ENCODE data around the gene HPSE2. TPM values are rescaled to one million over a fixed set of nuclear protein-coding genes. Genes with fewer than 3 reads are reported as not detected.

The HPSE2 gene
- total RNA-seq, 1 donor from 2014 or later = under 0.01 TPM

GRCh38 chr10:98433371-98433770 is 802.3 kb downstream of the HPSE2 start:
- H3K4me3 ChIP-seq (ENCODE audit: low read length in 3 of 3) = no peak overlapping the region

GRCh38 chr10:98432330-98432729 is 803.3 kb downstream of the HPSE2 start:
- Histone ChIP-seq H3K4me1 (ENCODE audit: control insufficient read depth in 3 of 3, insufficient read depth in 3 of 3, low read length in 3 of 3) (no peaks in the 10 kb centered on the region), H3K27me3 (ENCODE audit: control insufficient read depth in 3 of 3, insufficient read depth in 3 of 3, low read length in 3 of 3) (no peaks in the 10 kb centered on the region), H3K9ac (ENCODE audit: low read depth in 1 of 3, low read length in 3 of 3) (no peak overlapping the region), H3K4me3 (ENCODE audit: low read length in 3 of 3) (no peak overlapping the region), H3K27ac (ENCODE audit: low read depth, low read length) (no peak overlapping the region), H3K9me3 (ENCODE audit: control insufficient read depth in 3 of 3, low read length in 3 of 3) (no peaks in the 10 kb centered on the region), H3K36me3 (ENCODE audit: control insufficient read depth in 3 of 3, insufficient read depth in 3 of 3, low read length in 3 of 3) (peaks cover 39 to 54% (median 51%) of the 10 kb centered on the region in 3 donors)

More at GRCh38 chr10:98433371-98433770, 802.3 kb downstream of the HPSE2 start:
- Histone ChIP-seq H3K27me3 (ENCODE audit: control insufficient read depth in 3 of 3, insufficient read depth in 3 of 3, low read length in 3 of 3) (no peaks in the 10 kb centered on the region), H3K36me3 (ENCODE audit: control insufficient read depth in 3 of 3, insufficient read depth in 3 of 3, low read length in 3 of 3) (peaks cover 43 to 58% (median 46%) of the 10 kb centered on the region in 3 donors), H3K9me3 (ENCODE audit: control insufficient read depth in 3 of 3, low read length in 3 of 3) (no peaks in the 10 kb centered on the region), H3K4me1 (ENCODE audit: control insufficient read depth in 3 of 3, insufficient read depth in 3 of 3, low read length in 3 of 3) (no peaks in the 10 kb centered on the region), H3K9ac (ENCODE audit: low read depth in 1 of 3, low read length in 3 of 3) (no peak overlapping the region), H3K27ac (ENCODE audit: low read depth, low read length) (no peak overlapping the region)

GRCh38 chr10:98431016-98431415 is 804.6 kb downstream of the HPSE2 start:
- H3K4me3 ChIP-seq (ENCODE audit: low read length in 3 of 3) = no peak overlapping the region
- H3K4me1 ChIP-seq (ENCODE audit: control insufficient read depth in 3 of 3, insufficient read depth in 3 of 3, low read length in 3 of 3) = no peaks in the 10 kb centered on the region
- H3K27me3 ChIP-seq (ENCODE audit: control insufficient read depth in 3 of 3, insufficient read depth in 3 of 3, low read length in 3 of 3) = no peaks in the 10 kb centered on the region
- no peak overlapping the region for H3K27ac ChIP-seq (ENCODE audit: low read depth, low read length)
- H3K36me3 ChIP-seq (ENCODE audit: control insufficient read depth in 3 of 3, insufficient read depth in 3 of 3, low read length in 3 of 3) = peaks cover 39 to 58% (median 53%) of the 10 kb centered on the region in 3 donors
- H3K9me3 ChIP-seq (ENCODE audit: control insufficient read depth in 3 of 3, low read length in 3 of 3) = no peaks in the 10 kb centered on the region
- H3K9ac ChIP-seq (ENCODE audit: low read depth in 1 of 3, low read length in 3 of 3) = no peak overlapping the region

- Histone ChIP-seq H3K36me3 (ENCODE audit: control insufficient read depth in 3 of 3, insufficient read depth in 3 of 3, low read length in 3 of 3) (peaks cover 34 to 58% (median 49%) of the 10 kb centered on the region in 3 donors), H3K9ac (ENCODE audit: low read depth in 1 of 3, low read length in 3 of 3) (no peak overlapping the region), H3K27me3 (ENCODE audit: control insufficient read depth in 3 of 3, insufficient read depth in 3 of 3, low read length in 3 of 3) (no peaks in the 10 kb centered on the region), H3K4me1 (ENCODE audit: control insufficient read depth in 3 of 3, insufficient read depth in 3 of 3, low read length in 3 of 3) (no peaks in the 10 kb centered on the region), H3K27ac (ENCODE audit: low read depth, low read length) (no peak overlapping the region), H3K9me3 (ENCODE audit: control insufficient read depth in 3 of 3, low read length in 3 of 3) (no peaks in the 10 kb centered on the region), H3K4me3 (ENCODE audit: low read length in 3 of 3) (no peak overlapping the region)
Observed at GRCh38 chr10:98430427-98430826, 805.2 kb downstream of the HPSE2 start.

- H3K4me1 ChIP-seq (ENCODE audit: control insufficient read depth in 3 of 3, insufficient read depth in 3 of 3, low read length in 3 of 3) = no peaks in the 10 kb centered on the region
- no peak overlapping the region for H3K27ac ChIP-seq (ENCODE audit: low read depth, low read length)
- no peaks in the 10 kb centered on the region for H3K27me3 ChIP-seq (ENCODE audit: control insufficient read depth in 3 of 3, insufficient read depth in 3 of 3, low read length in 3 of 3)
- H3K9me3 ChIP-seq (ENCODE audit: control insufficient read depth in 3 of 3, low read length in 3 of 3) = no peaks in the 10 kb centered on the region
- no peak overlapping the region for H3K4me3 ChIP-seq (ENCODE audit: low read length in 3 of 3)
- no peak overlapping the region for H3K9ac ChIP-seq (ENCODE audit: low read depth in 1 of 3, low read length in 3 of 3)
- H3K36me3 ChIP-seq (ENCODE audit: control insufficient read depth in 3 of 3, insufficient read depth in 3 of 3, low read length in 3 of 3) = peaks cover 25 to 52% (median 42%) of the 10 kb centered on the region in 3 donors
Observed at GRCh38 chr10:98429320-98430072, 806.2 kb downstream of the HPSE2 start.

- Histone ChIP-seq H3K36me3 (ENCODE audit: control insufficient read depth in 3 of 3, insufficient read depth in 3 of 3, low read length in 3 of 3) (peaks cover 21 to 42% (median 34%) of the 10 kb centered on the region in 3 donors), H3K4me3 (ENCODE audit: low read length in 3 of 3) (no peak overlapping the region), H3K4me1 (ENCODE audit: control insufficient read depth in 3 of 3, insufficient read depth in 3 of 3, low read length in 3 of 3) (no peaks in the 10 kb centered on the region), H3K27me3 (ENCODE audit: control insufficient read depth in 3 of 3, insufficient read depth in 3 of 3, low read length in 3 of 3) (no peaks in the 10 kb centered on the region), H3K27ac (ENCODE audit: low read depth, low read length) (no peak overlapping the region), H3K9me3 (ENCODE audit: control insufficient read depth in 3 of 3, low read length in 3 of 3) (no peaks in the 10 kb centered on the region), H3K9ac (ENCODE audit: low read depth in 1 of 3, low read length in 3 of 3) (no peak overlapping the region)
Observed at GRCh38 chr10:98427011-98427515, 808.6 kb downstream of the HPSE2 start.

GRCh38 chr10:98425511-98426352 is 809.9 kb downstream of the HPSE2 start:
- no peak overlapping the region for H3K4me3 ChIP-seq (ENCODE audit: low read length in 3 of 3)
- no peak overlapping the region for H3K9ac ChIP-seq (ENCODE audit: low read depth in 1 of 3, low read length in 3 of 3)
- peaks cover 20 to 37% (median 30%) of the 10 kb centered on the region in 3 donors for H3K36me3 ChIP-seq (ENCODE audit: control insufficient read depth in 3 of 3, insufficient read depth in 3 of 3, low read length in 3 of 3)
- H3K27ac ChIP-seq (ENCODE audit: low read depth, low read length) = no peak overlapping the region
- no peaks in the 10 kb centered on the region for H3K27me3 ChIP-seq (ENCODE audit: control insufficient read depth in 3 of 3, insufficient read depth in 3 of 3, low read length in 3 of 3)
- H3K4me1 ChIP-seq (ENCODE audit: control insufficient read depth in 3 of 3, insufficient read depth in 3 of 3, low read length in 3 of 3) = no peaks in the 10 kb centered on the region
- H3K9me3 ChIP-seq (ENCODE audit: control insufficient read depth in 3 of 3, low read length in 3 of 3) = no peaks in the 10 kb centered on the region

- no peak overlapping the region for H3K9ac ChIP-seq (ENCODE audit: low read depth in 1 of 3, low read length in 3 of 3)
- peaks cover 24 to 32% (median 25%) of the 10 kb centered on the region in 3 donors for H3K36me3 ChIP-seq (ENCODE audit: control insufficient read depth in 3 of 3, insufficient read depth in 3 of 3, low read length in 3 of 3)
- H3K9me3 ChIP-seq (ENCODE audit: control insufficient read depth in 3 of 3, low read length in 3 of 3) = no peaks in the 10 kb centered on the region
- no peaks in the 10 kb centered on the region for H3K27me3 ChIP-seq (ENCODE audit: control insufficient read depth in 3 of 3, insufficient read depth in 3 of 3, low read length in 3 of 3)
- H3K4me1 ChIP-seq (ENCODE audit: control insufficient read depth in 3 of 3, insufficient read depth in 3 of 3, low read length in 3 of 3) = no peaks in the 10 kb centered on the region
- no peak overlapping the region for H3K27ac ChIP-seq (ENCODE audit: low read depth, low read length)
- H3K4me3 ChIP-seq (ENCODE audit: low read length in 3 of 3) = no peak overlapping the region
Observed at GRCh38 chr10:98424295-98425254, 811.1 kb downstream of the HPSE2 start.

GRCh38 chr10:98423691-98424120 is 811.9 kb downstream of the HPSE2 start:
- Histone ChIP-seq H3K27me3 (ENCODE audit: control insufficient read depth in 3 of 3, insufficient read depth in 3 of 3, low read length in 3 of 3) (no peaks in the 10 kb centered on the region), H3K4me3 (ENCODE audit: low read length in 3 of 3) (no peak overlapping the region), H3K27ac (ENCODE audit: low read depth, low read length) (no peak overlapping the region), H3K9ac (ENCODE audit: low read depth in 1 of 3, low read length in 3 of 3) (no peak overlapping the region), H3K36me3 (ENCODE audit: control insufficient read depth in 3 of 3, insufficient read depth in 3 of 3, low read length in 3 of 3) (peaks cover 23 to 37% (median 34%) of the 10 kb centered on the region in 3 donors), H3K9me3 (ENCODE audit: control insufficient read depth in 3 of 3, low read length in 3 of 3) (no peaks in the 10 kb centered on the region), H3K4me1 (ENCODE audit: control insufficient read depth in 3 of 3, insufficient read depth in 3 of 3, low read length in 3 of 3) (no peaks in the 10 kb centered on the region)
